ENCODE results near the gene UNC5B.

Gene UNC5B

DNA sequence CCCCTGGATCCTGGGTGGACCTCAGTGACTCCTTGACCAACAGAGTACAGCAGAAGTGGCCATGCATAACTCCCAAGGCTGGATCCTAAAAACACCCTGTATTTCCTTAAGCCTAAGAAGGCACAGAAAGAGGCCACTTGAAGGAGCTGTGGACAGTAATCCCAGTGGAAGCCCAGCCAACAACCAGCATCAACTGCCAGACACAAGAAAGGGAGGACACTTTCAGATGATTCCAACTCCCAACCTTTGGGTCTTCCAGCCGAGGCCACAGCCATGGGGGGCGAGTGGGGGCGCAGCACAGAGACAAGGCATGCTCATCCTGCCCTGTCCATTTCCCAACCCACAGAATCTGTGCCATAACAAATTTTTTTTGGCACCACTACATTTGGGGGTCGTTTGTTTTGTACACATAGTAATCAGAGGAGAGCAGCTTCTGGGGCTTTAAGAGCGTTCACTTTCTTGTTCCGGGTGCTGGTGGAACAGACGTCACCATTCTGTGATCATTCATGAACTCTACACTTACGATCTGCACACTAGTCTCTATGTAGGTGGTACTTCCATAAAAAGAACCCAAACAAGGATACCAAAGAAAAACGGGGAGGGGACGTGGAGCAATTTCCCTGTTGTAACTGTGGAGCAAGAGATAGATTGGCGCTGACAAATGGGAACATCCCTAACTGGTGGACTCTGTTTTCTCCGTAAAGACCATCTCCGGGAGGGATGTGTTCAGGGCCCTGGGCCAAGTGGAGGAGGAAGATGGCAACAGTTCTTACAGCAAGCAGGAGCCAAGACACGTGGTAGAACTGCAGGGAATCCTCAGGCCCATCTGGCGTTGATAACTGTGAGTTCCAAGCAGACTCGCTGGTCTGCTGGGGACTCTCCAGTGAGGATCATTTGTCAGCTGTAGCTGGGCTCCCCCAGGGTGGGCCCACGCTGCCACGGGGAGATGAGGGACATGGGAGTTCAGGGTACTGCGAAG, 100.7 kb downstream of the UNC5B start:
- H3K36me3 Mint-ChIP-seq (ENCODE audit: low read depth) = no peaks in the 10 kb centered on the region
- peaks cover 23% of the 10 kb centered on the region for H3K4me1 Mint-ChIP-seq (ENCODE audit: low read depth)
- no peak for DNase-seq
- no peak overlapping the region for H3K27ac Mint-ChIP-seq
- H3K27me3 Mint-ChIP-seq = peaks cover 12% of the 10 kb centered on the region
- H3K9me3 Mint-ChIP-seq = no peaks in the 10 kb centered on the region
- no peak overlapping the region for H3K4me3 Mint-ChIP-seq

DNA sequence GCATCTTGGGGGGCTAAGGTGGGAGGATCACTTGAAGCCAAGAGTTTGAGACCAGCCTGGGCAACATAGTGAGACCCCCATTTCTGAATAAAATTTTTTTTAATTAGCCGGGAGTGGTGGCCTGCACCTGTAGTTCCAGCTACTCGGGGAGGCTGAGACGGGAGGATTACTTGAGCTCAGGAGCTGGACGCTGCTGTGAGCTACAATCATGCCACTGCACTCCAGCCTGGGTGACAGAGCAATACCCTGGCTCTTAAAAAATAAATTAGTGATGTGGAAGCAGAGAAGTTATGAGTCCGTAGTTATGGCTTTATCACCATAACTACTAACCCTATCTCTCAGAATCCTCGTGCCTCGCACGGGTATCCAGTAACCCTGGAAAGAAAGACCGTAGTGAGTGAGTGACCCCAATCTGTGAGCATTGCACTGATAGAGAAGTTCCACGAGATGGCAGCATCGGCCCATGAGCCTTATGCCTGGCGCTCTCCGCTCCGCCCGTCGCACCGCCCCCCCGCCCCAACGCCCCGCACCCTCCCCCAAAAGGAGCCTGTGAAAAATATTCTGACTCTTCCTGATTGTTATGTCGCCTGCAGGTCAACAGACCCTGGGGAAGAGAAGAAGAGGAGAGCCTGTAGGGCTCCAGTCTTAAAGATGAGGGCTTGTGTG, 101.8 kb downstream of the UNC5B start:
- H3K27ac Mint-ChIP-seq = no peak overlapping the region
- peaks cover 12% of the 10 kb centered on the region for H3K27me3 Mint-ChIP-seq
- H3K4me1 Mint-ChIP-seq (ENCODE audit: low read depth) = peaks cover 28% of the 10 kb centered on the region
- no peaks in the 10 kb centered on the region for H3K9me3 Mint-ChIP-seq
- no peak overlapping the region for H3K4me3 Mint-ChIP-seq
- no peaks in the 10 kb centered on the region for H3K36me3 Mint-ChIP-seq (ENCODE audit: low read depth)
- peak; percentile 65 for DNase-seq

DNA sequence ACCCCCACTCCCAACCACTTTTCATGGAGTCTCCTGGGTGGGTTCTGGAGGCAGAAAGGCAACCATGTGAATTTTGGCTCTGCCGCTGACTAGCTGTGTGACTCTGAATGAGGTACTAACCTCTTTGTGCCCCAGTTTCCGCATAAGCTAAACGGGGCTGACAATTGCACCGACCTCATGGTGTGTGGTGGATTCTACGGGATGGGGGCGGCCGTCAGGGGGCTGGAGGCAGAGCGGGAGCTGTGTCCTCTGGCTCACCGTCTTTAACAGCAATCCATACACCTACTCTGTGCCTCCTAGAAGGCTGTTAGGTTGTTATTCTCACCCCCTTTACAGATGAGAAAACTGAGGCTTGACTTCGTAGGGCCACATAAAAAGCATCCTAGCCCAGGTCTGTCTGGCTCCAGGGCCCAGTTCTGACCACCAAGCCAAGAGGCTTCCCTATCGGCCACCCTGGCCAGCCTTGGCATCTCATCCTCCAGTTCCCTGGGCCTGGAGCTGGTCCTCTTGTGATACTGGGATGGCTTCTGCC, 102.4 kb downstream of the UNC5B start:
- peaks cover 31% of the 10 kb centered on the region for H3K4me1 Mint-ChIP-seq (ENCODE audit: low read depth)
- peaks cover 12% of the 10 kb centered on the region for H3K27me3 Mint-ChIP-seq
- no peak overlapping the region for H3K4me3 Mint-ChIP-seq
- no peak overlapping the region for H3K27ac Mint-ChIP-seq
- no peaks in the 10 kb centered on the region for H3K36me3 Mint-ChIP-seq (ENCODE audit: low read depth)
- H3K9me3 Mint-ChIP-seq = no peaks in the 10 kb centered on the region
- DNase-seq = no peak

GRCh38 chr10:71316056-71316785, 103.9 kb downstream of the UNC5B start:
- H3K36me3 Mint-ChIP-seq (ENCODE audit: low read depth) = no peaks in the 10 kb centered on the region
- peak overlapping the region; percentile 8 for H3K27ac Mint-ChIP-seq
- peaks cover 41% of the 10 kb centered on the region for H3K4me1 Mint-ChIP-seq (ENCODE audit: low read depth)
- H3K4me3 Mint-ChIP-seq = no peak overlapping the region
- DNase-seq = no peak
- no peaks in the 10 kb centered on the region for H3K9me3 Mint-ChIP-seq
- H3K27me3 Mint-ChIP-seq = peaks cover 12% of the 10 kb centered on the region

DNA sequence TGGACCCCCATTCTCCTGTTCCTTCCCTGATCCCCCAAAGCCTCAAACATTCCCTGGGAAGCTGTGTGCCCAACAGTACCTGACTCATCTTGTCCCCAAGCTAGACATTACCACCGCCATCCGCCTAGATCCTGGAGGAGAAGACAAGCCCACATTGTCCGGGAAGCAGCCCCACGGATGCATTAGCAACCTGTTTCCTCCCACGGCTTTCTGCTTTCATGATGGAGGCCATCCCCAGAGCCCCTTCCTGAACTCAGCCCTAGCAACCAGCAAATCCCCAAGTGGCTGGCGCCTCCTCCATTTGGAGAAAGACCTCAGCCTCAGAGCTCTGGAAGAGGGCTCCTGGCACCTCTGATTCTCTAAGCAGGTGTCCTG, 104.4 kb downstream of the UNC5B start:
- Mint-ChIP-seq H3K9me3 (no peaks in the 10 kb centered on the region), H3K27ac (peak overlapping the region; percentile 40), H3K36me3 (ENCODE audit: low read depth) (no peaks in the 10 kb centered on the region), H3K27me3 (peaks cover 12% of the 10 kb centered on the region), H3K4me3 (no peak overlapping the region), H3K4me1 (ENCODE audit: low read depth) (peaks cover 41% of the 10 kb centered on the region)
- no peak for DNase-seq

GRCh38 chr10:71317739-71318138, 105.4 kb downstream of the UNC5B start:
- H3K27ac Mint-ChIP-seq = peak overlapping the region; percentile 47
- no peak overlapping the region for H3K4me3 Mint-ChIP-seq
- no peaks in the 10 kb centered on the region for H3K9me3 Mint-ChIP-seq
- peaks cover 41% of the 10 kb centered on the region for H3K4me1 Mint-ChIP-seq (ENCODE audit: low read depth)
- peaks cover 10% of the 10 kb centered on the region for H3K27me3 Mint-ChIP-seq
- peaks cover under 1% of the 10 kb centered on the region for H3K36me3 Mint-ChIP-seq (ENCODE audit: low read depth)
- no peak for DNase-seq

GRCh38 chr10:71319042-71319799, 106.9 kb downstream of the UNC5B start, which contains the start of gene SLC29A3:
Gene SLC29A3 (plus strand): TSS chr10:71319259. CDS start chr10:71319310, 51 bp downstream.
- H3K9me3 Mint-ChIP-seq = no peaks in the 10 kb centered on the region
- DNase-seq = peak; percentile 88

DNA sequence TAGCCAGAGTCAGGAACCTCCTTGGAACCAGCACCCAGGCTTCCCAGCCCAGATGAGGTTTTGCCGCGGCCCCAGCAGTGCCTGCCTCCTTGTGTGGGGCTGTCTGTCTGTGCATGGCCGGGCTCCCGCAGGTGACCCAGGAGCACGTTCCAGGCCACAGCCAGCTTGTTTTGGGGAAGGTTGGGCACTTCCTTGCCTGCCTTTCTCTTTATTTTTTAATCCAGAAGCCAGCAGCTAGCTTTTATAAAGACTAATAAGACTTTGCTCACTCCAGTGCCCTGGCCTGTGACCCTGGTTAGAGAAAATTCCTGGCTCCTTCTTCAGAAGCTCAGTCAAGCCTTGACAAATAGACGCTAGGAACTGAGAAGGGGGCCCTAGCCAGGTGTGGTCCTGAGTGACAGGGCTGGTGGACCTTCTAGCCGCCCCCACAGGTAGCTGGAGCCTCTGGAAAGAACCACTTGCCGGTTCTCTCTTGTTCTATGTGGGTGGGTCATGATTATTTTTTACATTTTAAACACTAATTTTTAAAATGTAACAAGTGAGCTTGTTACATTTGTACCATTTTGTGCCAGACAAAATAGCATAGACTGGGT, 107.5 kb downstream of the UNC5B start:
- Mint-ChIP-seq H3K27me3 (no peaks in the 10 kb centered on the region), H3K36me3 (ENCODE audit: low read depth) (peaks cover 22% of the 10 kb centered on the region), H3K9me3 (no peaks in the 10 kb centered on the region), H3K4me1 (ENCODE audit: low read depth) (peaks cover 49% of the 10 kb centered on the region), H3K27ac (peak overlapping the region; percentile 91), H3K4me3 (peak overlapping the region; percentile 93)
- no peak for DNase-seq

More at GRCh38 chr10:71319042-71319799, 106.9 kb downstream of the UNC5B start, which contains the start of gene SLC29A3:
- peaks cover 15% of the 10 kb centered on the region for H3K36me3 Mint-ChIP-seq (ENCODE audit: low read depth)
- peak within 1 kb of the TSS; percentile 91 for H3K27ac Mint-ChIP-seq
- H3K4me3 Mint-ChIP-seq = peak within 1 kb of the TSS; percentile 93
- no peaks in the 10 kb centered on the region for H3K27me3 Mint-ChIP-seq
- H3K4me1 Mint-ChIP-seq (ENCODE audit: low read depth) = peaks cover 51% of the 10 kb centered on the region

DNA sequence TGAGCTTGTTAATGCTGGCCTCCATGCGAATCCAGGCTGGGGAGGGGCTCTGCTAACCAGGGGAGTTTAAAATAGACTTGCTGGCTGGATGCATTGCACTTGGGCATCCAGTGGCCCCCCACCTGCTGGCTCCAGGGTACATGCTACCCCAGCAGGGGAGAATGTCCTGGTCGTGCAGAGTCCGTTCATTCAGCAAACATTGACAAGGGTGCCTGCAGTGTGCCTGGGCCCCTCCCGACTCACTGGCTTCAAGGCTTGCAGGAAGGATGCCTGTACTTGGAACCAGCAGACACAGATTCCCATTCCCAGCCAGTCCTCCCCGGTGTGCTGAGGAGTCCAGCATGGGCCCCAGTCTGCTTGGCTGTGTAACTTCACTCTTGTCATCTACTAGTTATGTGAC, 108.2 kb downstream of the UNC5B start:
- H3K4me3 Mint-ChIP-seq = peak overlapping the region; percentile 93
- peaks cover 49% of the 10 kb centered on the region for H3K4me1 Mint-ChIP-seq (ENCODE audit: low read depth)
- no peaks in the 10 kb centered on the region for H3K9me3 Mint-ChIP-seq
- H3K27ac Mint-ChIP-seq = peak overlapping the region; percentile 15
- DNase-seq = no peak
- H3K36me3 Mint-ChIP-seq (ENCODE audit: low read depth) = peaks cover 29% of the 10 kb centered on the region
- no peaks in the 10 kb centered on the region for H3K27me3 Mint-ChIP-seq

DNA sequence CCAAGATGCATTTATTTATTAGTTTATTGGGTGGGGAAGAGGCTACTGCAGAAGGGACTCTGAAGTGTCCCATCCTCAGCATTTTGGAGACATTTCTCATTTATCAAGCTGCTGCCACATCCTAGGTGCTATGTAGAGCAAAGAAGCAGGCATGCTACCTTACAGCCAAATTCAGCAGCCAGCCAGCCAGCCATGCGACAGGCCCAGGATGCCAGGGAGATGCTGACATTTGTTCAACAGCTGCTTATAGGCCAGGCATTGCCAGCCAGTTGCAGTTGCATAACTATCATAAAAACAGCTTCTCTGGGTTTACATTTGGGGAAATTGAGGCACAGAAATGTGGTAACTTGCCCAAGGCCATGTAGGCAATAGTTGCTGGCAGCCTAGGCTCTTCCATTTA, 109.0 kb downstream of the UNC5B start:
- no peak overlapping the region for H3K27ac Mint-ChIP-seq
- peaks cover 41% of the 10 kb centered on the region for H3K4me1 Mint-ChIP-seq (ENCODE audit: low read depth)
- H3K27me3 Mint-ChIP-seq = no peaks in the 10 kb centered on the region
- no peak overlapping the region for H3K4me3 Mint-ChIP-seq
- no peaks in the 10 kb centered on the region for H3K9me3 Mint-ChIP-seq
- peaks cover 30% of the 10 kb centered on the region for H3K36me3 Mint-ChIP-seq (ENCODE audit: low read depth)
- DNase-seq = no peak

- Mint-ChIP-seq H3K4me1 (ENCODE audit: low read depth) (peaks cover 30% of the 10 kb centered on the region), H3K4me3 (no peak overlapping the region), H3K27me3 (no peaks in the 10 kb centered on the region), H3K9me3 (no peaks in the 10 kb centered on the region), H3K27ac (peak overlapping the region; percentile 37), H3K36me3 (ENCODE audit: low read depth) (peaks cover 44% of the 10 kb centered on the region)
- no peak for DNase-seq
Measured at GRCh38 chr10:71323407-71323806, 111.0 kb downstream of the UNC5B start.

- Mint-ChIP-seq H3K36me3 (ENCODE audit: low read depth) (peaks cover 50% of the 10 kb centered on the region), H3K27ac (no peak overlapping the region), H3K27me3 (no peaks in the 10 kb centered on the region), H3K4me1 (ENCODE audit: low read depth) (peaks cover 22% of the 10 kb centered on the region), H3K9me3 (no peaks in the 10 kb centered on the region), H3K4me3 (no peak overlapping the region)
- no peak for DNase-seq
Measured at GRCh38 chr10:71324743-71325142, 112.4 kb downstream of the UNC5B start.

GRCh38 chr10:71325267-71325666, 112.9 kb downstream of the UNC5B start:
- Mint-ChIP-seq H3K9me3 (no peaks in the 10 kb centered on the region), H3K4me3 (no peak overlapping the region), H3K36me3 (ENCODE audit: low read depth) (peaks cover 50% of the 10 kb centered on the region), H3K27ac (no peak overlapping the region), H3K27me3 (no peaks in the 10 kb centered on the region), H3K4me1 (ENCODE audit: low read depth) (peaks cover 18% of the 10 kb centered on the region)
- DNase-seq = no peak
